GM19463 (cell line): Measurements from ENCODE around the gene TCEAL3.
A peak's percentile ranks its signal among the peaks of the same experiment; 100 is the strongest.
"Not testable (repeated sequence)": the region's sequence is repeated elsewhere in the genome, so short reads cannot be mapped to it uniquely, and the experiment has no call there.

Experiments used
- ATAC-seq: cut with Tn5 transposase; IDR thresholded peaks from one replicate; pipeline ENCODE4 v1.9.1; 2021; ENCODE audit warnings: mild to moderate bottlenecking, moderate library complexity; ENCODE audit not compliant: unreplicated experiment

TCEAL3 gene

DNA sequence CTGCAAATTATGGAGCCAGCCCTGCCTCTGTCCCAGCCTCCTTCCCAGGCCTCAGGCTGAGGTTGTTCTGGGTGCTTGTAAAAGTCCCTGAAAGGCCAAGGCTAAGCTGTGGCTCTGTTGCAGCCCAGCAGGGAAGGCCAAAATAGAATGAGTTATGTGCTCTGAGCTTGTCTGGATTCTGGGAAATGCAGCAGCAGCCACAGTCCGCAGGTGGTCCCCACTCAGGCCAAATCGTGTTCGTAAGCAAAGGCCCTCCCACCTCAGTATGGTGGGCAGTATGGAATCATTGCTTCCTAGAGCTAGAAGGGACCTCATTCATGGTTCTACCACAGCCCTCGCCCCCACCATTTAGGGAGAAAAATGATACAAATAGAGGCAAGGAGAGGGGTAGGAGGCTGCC, 16.3 kb downstream of the TCEAL3 start:
- no peak for ATAC-seq

DNA sequence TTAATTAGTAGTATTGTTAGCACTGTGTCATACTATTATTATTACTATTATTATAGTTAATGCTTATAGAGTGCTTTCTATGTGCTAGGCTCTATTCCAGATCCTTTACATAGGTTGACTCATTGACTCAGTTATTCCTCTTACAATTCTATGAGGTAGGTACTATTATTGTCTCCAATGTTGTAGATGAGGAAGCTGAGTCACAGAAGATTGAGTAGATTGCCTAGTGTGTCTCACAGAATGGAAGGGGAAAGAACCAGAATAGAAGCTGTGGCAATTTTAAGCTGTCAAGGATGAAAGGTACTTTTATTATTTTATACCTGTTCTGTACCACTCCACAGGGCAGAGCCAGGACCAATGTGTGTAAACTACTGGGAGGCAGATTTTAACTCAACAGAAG, 19.1 kb downstream of the TCEAL3 start:
- no peak for ATAC-seq

DNA sequence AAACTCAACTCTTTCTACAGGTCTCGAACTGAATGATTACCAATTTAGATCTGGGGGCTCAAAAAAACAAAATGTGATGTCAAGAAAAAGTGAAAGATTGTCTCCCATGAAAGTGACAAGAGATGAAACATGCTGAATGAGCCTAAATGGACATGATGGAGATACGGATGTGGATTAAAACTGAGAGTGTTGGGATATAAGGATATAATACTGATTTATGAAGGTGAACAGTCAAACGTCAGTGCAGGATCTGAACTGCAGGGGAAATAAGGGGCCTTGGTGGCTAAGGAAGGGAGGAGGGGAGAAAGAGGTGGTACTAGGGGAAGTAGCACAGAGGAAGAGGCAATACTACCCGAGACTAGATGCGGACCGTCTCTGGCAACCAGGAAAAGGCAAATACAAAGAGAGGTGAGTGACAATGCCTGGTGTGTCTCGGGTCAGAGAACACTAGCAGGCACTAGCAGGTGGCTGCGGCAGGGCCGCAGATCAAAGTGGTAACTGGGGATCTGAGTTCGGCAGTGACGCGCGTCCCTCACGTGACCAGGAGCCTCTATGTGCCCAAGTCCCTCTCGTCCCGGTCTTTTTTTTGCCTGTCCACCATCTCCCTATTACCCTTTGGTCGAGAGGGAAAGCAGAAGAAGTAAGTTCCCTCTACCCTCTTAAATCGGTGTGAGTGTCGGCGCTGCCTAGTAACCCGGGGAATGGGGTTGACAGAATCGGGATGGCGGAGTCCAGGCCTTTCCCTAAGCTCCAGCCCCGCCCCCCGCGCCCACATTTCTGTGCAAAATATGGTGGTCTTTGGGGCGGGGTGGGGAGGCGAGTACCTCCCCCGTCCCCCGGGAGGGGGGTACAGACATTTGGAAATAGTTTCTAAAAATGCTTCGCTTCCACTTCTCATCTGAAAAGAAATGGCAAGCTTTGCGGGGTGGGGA, 20.9 kb downstream of the TCEAL3 start, which contains the start of gene TCEAL1:
Gene TCEAL1 (plus strand): TSS at position 590 of the 932 bp plus-strand sequence. CDS start 942 bp downstream, outside the sequence.
- ATAC-seq = peak; percentile 63

DNA sequence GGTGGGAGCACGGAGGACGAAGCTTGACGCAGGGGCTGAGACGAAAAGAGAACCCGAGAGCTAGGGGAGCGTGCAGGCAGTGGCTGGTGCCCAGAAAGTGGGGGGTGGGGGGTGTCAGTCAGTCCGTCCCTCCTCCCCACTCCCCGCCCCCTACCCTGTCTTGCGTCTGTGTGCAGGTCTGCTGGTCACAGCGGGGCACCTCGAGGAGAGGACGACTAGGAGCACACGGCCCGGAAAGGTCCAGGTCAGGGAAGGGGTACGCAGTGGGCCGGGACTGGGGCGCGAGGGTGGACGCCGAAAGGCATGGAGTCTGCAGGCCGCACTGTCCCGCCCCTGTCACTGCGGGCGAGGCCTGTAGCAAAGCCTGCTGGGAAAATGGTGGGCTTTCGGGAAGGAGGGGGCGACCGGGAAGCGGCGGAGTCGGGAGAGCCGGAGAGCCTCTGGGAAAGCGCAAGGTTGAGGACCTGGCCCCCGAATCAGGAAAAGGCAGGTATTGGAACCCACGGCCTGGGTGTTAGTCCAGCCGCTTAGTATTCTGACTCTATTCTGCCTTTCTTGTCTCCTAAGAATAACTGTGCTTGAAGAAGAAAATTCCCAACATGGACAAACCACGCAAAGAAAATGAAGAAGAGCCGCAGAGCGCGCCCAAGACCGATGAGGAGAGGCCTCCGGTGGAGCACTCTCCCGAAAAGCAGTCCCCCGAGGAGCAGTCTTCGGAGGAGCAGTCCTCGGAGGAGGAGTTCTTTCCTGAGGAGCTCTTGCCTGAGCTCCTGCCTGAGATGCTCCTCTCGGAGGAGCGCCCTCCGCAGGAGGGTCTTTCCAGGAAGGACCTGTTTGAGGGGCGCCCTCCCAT, 21.8 kb downstream of the TCEAL3 start:
- ATAC-seq = peak; percentile 35

DNA sequence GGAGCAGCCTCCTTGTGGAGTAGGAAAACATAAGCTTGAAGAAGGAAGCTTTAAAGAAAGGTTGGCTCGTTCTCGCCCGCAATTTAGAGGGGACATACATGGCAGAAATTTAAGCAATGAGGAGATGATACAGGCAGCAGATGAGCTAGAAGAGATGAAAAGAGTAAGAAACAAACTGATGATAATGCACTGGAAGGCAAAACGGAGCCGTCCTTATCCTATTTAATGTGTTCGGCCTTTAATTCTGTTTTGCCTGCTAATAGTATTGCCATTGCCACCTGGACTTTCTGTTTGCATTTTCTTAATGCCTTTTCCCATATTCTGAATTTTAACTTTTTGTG, 22.4 kb downstream of the TCEAL3 start:
- peak; percentile 1 for ATAC-seq

DNA sequence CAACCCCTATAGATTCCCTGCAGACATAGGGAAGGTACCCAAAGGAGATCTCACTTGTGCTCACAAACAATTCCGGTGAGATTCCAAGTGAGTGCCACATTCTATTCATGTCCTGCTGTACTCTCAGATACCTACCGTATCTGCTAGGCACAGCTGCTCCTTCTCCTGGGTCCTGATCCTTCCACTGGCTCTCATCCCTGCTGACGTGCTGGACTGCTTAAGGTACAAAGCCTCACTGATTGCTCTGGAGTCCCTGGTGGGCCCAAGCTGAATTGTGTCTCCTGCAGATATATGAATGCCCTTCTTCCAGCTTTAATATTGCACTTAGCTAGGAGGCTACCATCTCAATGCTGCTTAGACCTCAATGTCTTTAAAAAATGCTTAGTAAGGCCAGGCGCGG, 23.4 kb downstream of the TCEAL3 start:
- ATAC-seq = no peak

DNA sequence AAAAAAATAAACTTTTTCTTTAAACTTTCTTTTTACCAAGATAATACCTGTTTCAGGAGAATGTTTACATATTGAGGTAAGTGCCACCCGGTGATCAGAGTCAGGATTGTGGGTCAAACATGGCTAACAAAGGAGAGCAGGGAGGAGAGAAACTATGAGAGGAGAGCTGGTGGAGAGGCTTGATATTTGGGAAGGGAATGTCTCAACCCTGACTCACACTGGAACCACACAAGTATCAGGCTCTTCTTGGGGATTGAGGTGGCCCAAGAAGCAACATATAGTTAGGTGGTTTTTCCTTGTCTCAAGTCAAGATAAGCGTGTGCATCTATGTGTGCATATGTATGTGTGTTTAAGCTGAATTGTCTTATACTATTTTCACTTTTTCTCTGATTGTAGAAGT, 27.7 kb downstream of the TCEAL3 start:
- no peak for ATAC-seq

DNA sequence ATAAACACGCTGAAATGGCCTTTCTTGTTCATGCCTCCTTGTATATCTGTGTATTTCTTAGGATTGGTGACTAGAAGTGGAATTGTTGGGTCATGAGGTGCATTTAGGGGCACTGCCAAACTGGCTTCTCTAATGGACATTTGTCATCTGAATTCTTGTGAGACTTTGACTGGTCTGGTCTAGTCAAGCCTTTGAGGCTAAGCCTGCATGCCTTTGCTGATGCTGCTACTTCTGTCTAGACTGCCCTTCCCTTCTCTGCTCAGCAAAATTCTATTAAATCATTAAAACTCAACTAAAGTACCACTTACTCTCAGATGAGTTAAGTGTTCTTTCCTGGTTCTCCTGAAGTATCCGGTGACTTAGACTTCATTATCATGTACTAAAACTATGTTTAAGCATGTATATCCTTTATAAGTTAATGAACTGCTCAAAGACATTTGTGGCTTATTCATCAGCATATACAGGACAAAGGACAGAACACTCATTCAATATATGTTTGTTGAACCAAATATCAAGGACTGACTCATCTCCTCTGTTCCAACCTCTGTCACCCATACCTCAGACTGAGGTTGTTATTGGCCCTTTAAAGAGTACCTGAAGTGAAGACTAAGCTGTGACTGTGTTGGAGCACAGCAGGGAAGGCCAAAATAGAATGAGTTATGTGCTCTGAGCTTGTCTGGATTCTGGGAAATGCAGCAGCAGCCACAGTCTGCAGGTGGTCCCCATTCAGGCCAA, 30.0 kb downstream of the TCEAL3 start:
- no peak for ATAC-seq

DNA sequence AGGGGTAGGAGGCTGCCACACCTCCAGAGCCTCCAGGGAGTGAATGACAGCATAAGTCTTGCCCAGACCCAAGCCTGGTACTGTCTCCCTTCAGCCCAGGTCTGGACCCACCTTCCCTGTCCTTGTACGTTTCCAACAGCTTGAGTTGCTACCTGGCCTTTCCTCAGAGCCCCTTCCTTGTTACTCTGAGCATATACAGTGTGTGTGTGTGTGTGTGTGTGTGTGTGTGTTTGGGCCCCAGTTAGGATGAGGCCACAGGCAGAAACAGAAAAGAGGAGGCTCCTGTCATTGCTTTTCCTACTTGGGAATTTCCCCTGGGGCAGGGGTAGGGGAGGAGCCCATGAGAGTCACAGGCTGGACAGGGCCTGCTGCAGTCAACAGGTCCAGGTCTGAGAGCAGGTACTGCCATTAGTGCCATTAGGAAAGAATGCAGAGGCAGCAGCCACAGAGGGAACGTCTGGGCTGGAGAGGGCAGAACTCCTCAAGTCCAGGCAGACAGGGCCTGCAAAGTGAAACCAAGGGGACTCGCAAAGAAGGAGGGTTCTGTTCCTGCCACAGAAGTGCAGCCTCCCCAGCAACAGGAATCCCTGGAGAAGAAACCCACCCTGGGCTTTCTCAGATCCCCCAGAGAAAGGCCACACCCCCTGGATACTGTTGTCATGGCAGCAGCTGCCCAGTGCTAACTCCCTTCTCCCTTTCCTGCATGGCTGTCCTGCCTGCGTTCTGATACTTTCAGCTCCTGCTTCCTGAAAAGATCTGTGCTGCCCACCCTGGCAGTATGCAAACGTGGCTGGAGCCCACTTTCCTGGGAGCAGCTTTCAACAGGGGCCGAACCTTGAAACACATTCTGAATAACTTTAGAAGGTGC, 30.9 kb downstream of the TCEAL3 start:
- ATAC-seq = not testable (repeated sequence)

DNA sequence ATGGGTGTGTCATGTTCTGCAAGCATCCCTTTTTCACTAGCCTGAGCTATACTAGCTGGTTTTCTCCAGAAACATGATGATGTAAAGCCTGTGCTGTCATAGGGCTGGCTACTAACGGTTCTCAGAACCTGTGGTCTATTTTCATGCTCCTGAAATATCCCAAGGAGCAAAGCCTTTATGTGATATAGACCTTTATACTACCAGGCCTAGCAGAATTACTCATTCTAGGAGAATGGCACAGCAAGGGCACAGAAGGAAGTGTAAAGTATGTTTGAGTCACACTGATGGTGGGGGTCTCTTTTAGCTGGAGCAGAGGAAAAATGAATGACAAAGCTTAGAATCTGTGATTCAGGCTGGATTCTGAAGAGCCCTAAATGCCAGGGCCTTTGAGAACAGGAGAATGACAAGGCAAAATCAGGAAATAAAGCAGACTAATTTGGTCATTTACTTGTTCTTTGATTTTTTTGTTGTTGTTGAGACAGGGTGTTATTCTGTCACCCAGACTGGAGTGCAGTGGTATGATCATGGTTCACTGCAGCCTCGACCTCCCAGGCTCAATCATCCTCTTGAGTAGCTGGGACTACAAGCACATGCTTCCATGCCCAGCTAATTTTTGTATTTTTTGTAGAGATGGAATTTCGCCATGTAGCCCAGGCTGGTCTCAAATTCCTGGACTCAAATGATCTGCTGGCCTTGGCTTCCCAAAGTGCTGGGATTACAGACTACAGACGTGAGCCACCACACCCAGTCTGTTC, 32.8 kb downstream of the TCEAL3 start:
- no peak for ATAC-seq

DNA sequence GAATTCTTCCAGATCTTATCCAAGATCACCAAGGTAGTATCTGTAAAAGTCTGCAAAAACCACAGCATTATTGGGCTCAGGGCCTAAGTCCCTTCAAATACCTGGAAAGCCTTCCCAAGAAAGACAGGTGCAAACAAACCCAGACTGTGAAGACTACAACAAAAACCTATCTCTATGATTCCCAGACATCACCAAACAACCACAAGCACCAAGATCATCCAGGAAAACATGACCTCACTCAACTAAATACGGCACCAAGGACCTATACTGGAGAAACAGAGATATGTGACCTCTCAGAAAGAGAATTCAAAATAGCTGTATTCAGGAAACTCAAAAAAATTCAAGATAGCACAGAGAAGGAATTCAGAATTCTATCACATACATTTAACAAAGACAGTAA, 36.4 kb downstream of the TCEAL3 start:
- ATAC-seq = no peak

DNA sequence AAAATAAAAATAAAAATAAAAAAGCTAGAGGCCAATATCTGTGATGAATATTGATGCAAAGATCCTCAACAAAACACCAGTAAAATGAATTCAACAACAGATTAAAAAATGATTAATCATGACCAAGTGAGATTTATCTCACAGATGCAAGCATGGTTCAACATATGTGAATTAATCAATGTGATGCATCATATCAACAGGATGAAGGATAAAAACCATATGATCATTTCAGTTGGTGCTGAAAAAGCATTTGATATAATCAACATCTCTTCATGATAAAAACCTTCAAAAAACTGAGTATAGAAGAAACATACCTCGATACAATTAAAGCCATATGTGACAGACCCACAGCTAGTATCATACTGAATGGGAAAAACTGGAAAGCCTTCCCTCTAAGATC, 39.9 kb downstream of the TCEAL3 start:
- no peak for ATAC-seq

DNA sequence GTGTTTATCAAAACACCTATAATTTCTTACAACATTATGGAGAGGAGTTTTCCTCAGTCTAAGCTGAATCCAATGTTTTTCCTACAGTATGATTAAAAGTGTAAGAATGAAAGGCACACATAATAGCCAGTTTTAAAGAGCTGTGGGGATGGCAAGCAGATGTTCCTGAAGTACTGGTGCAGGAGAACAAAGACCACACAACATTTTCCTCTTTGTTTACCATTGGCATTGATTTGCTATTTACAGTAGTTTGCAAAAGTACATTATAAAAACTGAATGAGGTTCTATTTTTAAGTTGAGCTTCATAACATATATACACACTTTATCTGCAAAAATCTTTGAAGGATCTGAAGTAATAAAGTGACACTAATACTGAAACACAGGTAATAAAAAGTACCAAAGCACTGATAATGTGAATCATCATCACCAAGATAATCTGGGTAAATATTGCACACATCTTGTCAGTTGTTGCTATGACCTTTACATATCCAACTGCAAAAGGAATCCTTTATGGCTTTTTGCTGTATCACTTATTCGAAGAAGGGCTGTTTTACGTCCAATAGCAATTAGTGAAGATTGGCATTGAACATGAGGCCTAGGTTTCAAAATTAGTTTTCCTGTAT, 43.5 kb downstream of the TCEAL3 start:
- no peak for ATAC-seq

DNA sequence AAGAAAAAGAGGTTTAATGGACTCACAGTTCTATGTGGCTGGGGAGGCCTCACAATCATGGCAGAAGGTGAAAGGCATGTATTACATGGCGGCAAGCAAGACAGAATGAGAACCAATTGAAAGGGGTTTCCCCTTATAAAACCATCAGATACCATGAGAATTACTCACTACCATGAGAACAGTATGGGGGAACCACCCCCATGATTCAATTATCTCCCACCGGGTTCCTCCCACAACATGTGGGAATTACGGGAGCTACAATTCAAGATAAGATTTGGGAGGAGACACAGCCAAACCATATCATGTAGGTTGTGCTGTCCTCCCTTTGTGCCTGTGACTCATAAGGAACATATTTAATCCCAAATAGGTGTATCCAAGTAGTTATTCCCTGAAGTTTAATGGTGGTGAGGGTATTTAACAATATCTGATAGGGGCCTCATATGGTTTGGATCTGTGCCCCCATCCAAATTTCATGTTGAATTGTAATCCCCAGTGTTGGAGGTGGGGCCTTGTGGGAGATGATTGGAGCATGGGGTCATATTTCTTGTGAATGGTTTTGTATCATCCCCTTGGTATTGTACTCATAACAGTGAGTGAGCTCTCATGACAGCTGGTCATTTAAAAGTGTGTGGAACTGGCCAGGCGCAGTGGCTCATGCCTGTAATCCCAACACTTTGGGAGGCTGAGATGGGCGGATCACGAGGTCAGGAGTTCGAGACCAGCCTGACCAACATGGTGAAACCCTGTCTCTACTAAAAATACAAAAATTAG, 47.7 kb downstream of the TCEAL3 start:
- ATAC-seq = not testable (repeated sequence)

DNA sequence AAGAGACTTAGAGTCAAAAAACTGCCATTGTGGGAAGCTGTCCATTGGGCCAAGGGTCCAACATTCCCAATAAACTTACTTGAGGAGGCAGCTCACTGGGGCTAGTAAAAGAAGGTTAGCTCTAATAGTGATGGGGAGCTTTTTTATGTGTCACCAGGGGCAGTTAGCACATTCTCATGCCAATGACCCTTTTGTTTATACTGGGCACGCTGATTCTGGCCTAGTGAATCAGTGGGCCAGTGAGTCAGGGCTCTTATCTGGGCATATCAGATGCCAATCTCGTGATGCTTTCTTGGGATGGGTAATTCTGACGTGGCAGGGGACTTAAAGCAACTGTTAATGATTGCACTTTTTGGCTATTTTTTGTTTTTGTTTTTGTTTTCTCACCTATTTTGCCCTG, 48.9 kb downstream of the TCEAL3 start:
- ATAC-seq = no peak

DNA sequence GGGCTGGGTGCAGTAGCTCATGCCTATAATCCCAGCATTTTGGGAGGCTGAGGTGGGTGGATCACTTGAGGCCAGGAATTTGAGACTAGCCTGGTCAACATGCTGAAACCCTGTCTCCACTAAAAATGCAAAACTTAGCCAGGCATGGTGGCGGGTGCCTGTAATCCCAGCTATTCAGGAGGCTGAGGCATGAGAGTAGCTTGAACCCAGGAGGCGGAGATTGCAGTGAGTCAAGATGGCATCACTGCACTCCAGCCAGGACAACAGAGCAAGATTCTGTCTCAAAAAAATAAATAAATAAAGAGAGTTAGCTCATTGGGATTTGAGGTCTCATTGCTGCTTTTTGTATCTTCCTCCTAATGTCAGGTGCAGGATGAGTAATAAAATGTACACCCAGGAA, 49.3 kb downstream of the TCEAL3 start:
- ATAC-seq = not testable (repeated sequence)

DNA sequence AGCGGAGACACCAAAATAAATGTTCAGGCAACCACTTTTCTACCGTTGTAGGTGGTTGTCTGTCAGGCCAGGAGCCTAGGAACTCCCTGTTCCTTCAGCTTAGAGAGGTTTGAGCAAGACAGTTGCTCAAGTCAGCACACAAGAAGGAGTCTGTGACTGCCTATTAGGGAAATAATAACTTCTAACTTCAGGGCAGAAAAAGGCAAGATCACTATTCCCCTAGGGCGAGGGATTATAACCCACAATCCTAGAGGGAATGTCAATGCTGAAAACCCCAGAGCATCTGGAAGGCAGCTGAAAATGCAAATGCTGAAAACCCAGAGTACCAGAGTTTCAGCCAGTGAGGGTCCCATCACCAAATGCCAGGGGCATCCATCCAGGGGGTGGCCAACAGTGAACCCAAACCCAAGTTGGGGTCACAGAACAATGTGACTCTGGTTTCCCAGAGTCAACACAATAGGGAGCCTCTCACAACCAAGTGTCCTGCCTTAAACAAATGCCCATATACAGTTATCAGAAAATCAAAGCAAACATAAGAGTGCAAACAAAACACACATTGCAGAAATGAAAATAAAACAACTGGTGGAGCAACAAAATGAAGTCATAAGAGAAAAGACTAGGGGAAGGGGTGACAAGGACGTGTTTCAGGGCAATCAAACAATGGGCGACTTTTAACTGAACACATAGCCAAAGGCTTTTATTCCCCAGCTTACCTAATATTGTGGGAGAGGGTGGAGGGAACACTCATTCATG, 51.1 kb downstream of the TCEAL3 start:
- no peak for ATAC-seq

DNA sequence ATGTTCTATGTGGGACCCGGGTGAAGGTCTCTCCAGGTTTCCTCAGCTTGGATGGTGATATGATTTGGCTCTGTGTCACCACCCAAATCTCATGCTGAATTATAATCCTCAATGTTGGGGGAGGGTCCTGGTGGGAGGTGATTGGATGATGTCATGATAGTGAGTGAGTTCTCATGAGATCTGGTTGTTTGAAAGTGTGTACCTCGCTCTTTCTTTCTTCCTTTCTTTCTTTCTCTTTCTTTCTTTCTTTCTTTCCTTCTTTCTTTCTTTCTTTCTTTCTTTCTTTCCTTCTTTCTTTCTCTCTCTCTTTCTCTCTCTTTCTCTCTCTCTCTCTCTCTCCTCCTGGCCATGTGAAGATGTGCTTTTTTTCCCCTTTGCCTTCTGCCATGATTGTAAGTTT, 51.7 kb downstream of the TCEAL3 start:
- ATAC-seq = not testable (repeated sequence)
